Prostate gland (tissue), 2 donors: Measurements from ENCODE around the gene TMEM221.

Source experiments
- POLR2A ChIP-seq: fragments of 450-650 bp; IDR thresholded peaks from one replicate; pipeline ENCODE4 v1.6.1; 2016; ENCODE audit warnings: antibody characterized with exemption, mild to moderate bottlenecking
- POLR2AphosphoS5 ChIP-seq: sonication (generic); formaldehyde crosslinking; IDR thresholded peaks from one replicate; pipeline ENCODE4 v1.6.1; 2017; ENCODE audit warnings: antibody characterized with exemption
- TF ChIP-seq, protein P1 (sequence below), 4 experiments: fragments of 200-600 bp in 2 of 4; fragments of 450-650 bp in 2 of 4; sonication (generic) in 2 of 4; IDR thresholded peaks; 1 replicate in 3 of 4; 2 replicates in 1 of 4; pipeline ENCODE4 v1.5.1; 2016 to 2019; ENCODE audit warnings: antibody characterized with exemption in 4 of 4, mild to moderate bottlenecking in 2 of 4, moderate library complexity in 2 of 4

GRCh38 chr19:17471410-17472125 lies 23.1 kb upstream of the TMEM221 start:
- TF ChIP-seq, protein P1, sequence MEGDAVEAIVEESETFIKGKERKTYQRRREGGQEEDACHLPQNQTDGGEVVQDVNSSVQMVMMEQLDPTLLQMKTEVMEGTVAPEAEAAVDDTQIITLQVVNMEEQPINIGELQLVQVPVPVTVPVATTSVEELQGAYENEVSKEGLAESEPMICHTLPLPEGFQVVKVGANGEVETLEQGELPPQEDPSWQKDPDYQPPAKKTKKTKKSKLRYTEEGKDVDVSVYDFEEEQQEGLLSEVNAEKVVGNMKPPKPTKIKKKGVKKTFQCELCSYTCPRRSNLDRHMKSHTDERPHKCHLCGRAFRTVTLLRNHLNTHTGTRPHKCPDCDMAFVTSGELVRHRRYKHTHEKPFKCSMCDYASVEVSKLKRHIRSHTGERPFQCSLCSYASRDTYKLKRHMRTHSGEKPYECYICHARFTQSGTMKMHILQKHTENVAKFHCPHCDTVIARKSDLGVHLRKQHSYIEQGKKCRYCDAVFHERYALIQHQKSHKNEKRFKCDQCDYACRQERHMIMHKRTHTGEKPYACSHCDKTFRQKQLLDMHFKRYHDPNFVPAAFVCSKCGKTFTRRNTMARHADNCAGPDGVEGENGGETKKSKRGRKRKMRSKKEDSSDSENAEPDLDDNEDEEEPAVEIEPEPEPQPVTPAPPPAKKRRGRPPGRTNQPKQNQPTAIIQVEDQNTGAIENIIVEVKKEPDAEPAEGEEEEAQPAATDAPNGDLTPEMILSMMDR (IDR thresholded peaks at IDR 0.05), result no peak
- no peak for TF ChIP-seq POLR2AphosphoS5
- TF ChIP-seq POLR2A, result no peak
